Activated CD8-positive, alpha-beta memory T cell treated with anti-CD3 and anti-CD28 coated beads, Interleukin-2, amount 50 U/mL, for 4 hours (primary cell): ENCODE measurements around the gene WWC1.
A peak's percentile ranks its signal among the peaks of the same experiment; 100 is the strongest.

Experiments used
- DNase-seq: peaks from one replicate; pipeline ENCODE4 v3.0.0-alpha.2; 2020

The WWC1 gene

GRCh38 chr5:168451565-168451964 is 160.1 kb downstream of the WWC1 start:
- no peak for DNase-seq

- no peak for DNase-seq
These were observed 163.8 kb downstream of the WWC1 start for GRCh38 chr5:168455201-168455600.

GRCh38 chr5:168457542-168457941 is 166.1 kb downstream of the WWC1 start:
- DNase-seq = no peak

GRCh38 chr5:168460606-168461005 is 169.2 kb downstream of the WWC1 start:
- DNase-seq = no peak

- DNase-seq = no peak
These were observed 171.6 kb downstream of the WWC1 start for GRCh38 chr5:168463081-168463480.

DNA sequence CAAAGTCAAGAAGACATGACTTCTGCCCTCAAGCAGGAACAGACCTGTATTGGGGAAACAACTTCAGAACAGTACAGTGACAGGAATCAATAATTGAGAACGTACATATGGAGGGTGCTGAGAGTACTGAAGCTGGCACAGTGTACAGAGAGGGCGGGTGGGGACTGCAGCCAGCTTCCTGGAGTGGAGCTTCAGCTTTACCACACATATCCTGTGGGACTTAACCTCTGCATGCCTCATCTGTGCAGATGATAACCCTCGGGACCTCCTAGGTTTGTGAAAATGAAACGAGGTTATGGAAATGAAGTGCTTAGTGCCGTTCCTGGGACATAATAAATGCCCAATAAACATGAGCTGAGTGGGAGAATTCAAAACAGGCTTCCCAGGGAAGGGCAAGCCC is 172.8 kb downstream of the WWC1 start:
- no peak for DNase-seq

GRCh38 chr5:168464641-168465040 is 173.2 kb downstream of the WWC1 start:
- no peak for DNase-seq

DNA sequence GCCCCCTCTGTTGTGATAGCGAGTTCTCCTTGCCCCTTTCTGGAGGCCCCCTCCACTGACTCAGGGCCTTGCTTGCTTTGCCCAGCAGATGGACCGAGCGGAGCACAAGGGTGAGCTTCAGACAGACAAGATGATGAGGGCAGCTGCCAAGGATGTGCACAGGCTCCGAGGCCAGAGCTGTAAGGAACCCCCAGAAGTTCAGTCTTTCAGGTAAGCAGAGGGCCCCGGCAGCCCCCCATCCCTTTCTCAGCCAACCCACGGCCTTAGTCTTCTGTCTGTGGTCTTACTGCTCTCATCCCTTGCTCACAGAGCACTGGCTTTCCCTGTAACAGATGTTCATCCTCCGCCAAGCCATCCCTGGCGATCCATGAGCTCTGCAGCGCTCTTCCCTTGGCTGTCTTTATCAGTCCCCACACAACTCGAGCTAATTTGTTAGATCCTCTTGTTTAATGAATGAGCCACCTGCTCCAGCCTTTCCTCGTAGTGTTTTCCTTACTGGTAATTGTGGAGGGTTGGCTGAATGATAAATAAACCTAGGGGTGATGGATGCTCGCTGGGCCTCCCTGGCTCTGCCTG is 176.4 kb downstream of the WWC1 start:
- DNase-seq = no peak

- no peak for DNase-seq
These were observed 177.4 kb downstream of the WWC1 start for GRCh38 chr5:168468836-168469235.

DNA sequence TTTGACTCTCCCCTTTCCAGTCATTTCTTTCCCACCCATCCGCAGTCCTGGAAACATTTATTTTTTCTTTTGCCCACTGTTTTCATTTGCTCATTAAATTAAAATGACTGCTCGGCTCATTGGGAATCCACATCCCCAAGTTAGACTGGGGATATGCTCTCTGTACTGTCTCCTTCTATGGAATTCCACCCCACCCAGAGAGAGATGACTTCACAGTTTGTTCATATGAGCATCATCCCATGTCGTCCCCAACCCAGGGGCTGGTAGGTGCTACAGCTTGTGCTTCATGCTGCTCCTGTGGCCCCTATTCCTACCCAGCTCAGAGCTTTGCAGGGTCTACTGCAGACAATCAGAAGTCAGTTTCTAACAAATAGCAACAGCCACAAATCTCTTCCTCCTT is 178.4 kb downstream of the WWC1 start:
- no peak for DNase-seq

GRCh38 chr5:168471785-168472184 is 180.3 kb downstream of the WWC1 start:
- no peak for DNase-seq

- no peak for DNase-seq
These were observed 180.9 kb downstream of the WWC1 start for GRCh38 chr5:168472329-168472728.

GRCh38 chr5:168474319-168474718 is 182.9 kb downstream of the WWC1 start:
- DNase-seq = no peak

DNA sequence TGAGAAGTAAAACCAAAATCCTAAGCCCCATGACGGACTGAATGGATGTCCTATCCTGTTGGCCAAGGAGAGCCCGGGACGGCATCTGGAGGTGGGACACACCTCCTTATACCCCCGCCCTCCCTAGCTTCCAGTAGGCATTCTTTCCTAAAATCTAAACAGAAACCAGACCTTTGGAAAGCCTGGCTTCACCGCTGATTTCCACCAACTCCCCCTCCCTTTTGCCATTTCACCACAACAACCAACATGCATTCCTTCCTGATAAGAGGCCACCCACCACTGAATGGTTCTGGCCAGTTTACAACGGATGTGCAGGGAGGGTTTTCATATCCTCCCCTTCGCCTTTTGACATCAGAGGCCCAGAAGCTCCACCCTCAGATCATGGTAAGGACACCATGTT is 185.6 kb downstream of the WWC1 start:
- no peak for DNase-seq

GRCh38 chr5:168479166-168479565 is 187.7 kb downstream of the WWC1 start:
- no peak for DNase-seq

GRCh38 chr5:168480601-168481000 is 189.2 kb downstream of the WWC1 start:
- DNase-seq = no peak

DNA sequence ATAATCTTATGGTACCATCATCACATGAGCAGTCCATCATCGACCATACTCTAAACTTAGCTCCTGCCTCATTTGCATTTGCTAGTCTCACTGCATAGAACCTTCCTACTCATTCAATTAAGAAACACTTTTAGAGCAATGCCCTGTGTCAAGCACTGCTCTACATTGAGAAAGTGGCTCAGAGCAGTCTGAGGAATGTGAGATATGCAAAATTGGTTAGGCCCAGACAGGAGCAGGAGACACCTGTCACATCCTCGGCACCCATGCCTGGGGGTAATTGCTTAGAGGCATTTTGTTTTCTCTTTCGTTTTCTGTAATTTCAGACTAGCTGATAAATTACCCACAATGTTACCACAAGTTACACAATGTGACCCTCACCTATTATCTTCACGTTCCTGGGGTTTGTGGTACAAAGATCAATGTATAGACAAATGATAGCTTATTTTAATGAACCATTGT is 189.9 kb downstream of the WWC1 start:
- no peak for DNase-seq

GRCh38 chr5:168482361-168482760 is 190.9 kb downstream of the WWC1 start:
- no peak for DNase-seq

GRCh38 chr5:168486136-168486879 is 194.9 kb downstream of the WWC1 start, which contains the start of gene RARS1:
Gene RARS1 (plus strand): TSS chr5:168486471. CDS start chr5:168486499, 28 bp downstream.
- DNase-seq = peak; percentile 89

GRCh38 chr5:168489059-168489458 is 197.6 kb downstream of the WWC1 start:
- DNase-seq = no peak

DNA sequence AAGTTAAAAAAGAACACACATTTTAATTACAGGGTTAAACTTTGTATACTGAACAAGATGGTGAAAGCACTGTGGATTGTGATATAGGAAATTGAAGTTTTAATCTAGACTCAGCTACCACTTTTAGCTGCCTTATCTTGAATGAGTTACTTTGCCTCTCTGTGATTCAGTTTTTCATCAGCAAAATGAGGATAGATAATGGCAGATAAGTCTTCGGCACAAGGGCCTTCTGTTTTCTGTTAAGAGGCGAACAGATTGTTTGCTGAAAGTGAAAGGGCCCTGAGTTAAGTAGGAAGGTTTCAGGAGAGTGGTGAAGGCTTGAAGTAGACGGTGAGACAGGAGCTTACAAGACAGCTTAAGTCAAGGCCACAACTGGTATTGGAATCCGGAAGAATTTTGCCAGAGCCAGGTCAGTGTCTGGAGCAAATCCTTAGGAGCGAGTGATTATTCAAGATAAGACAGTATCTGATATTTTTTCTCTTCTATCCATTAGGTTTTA is 202.7 kb downstream of the WWC1 start:
- no peak for DNase-seq

GRCh38 chr5:168502563-168503237 is 211.3 kb downstream of the WWC1 start:
- DNase-seq = no peak

GRCh38 chr5:168513861-168514428 is 222.5 kb downstream of the WWC1 start:
- DNase-seq = no peak
